Bone marrow (tissue), 2 donors: Measurements from ENCODE around the gene ZNF436.
A peak's percentile ranks its signal among the peaks of the same experiment; 100 is the strongest.

Source experiments
- DNase-seq, 2 donors: peaks; one replicate each; lab custom pipeline; 2025; lab: John Stamatoyannopoulos, UW

The ZNF436 gene

GRCh38 chr1:23369335-23370013, at the start of gene ZNF436:
Gene ZNF436 (minus strand): TSS chr1:23369836. CDS start chr1:23368005, 1,831 bp downstream.
- DNase-seq: peak in 1 of 2 donors; percentile 50

- DNase-seq: no peak
Observed at GRCh38 chr1:23419180-23419579, 49.5 kb upstream of the ZNF436 start.

GRCh38 chr1:23417570-23417969, 47.9 kb upstream of the ZNF436 start:
- no peak for DNase-seq

GRCh38 chr1:23416964-23417363, 47.3 kb upstream of the ZNF436 start:
- no peak for DNase-seq

GRCh38 chr1:23408797-23409290, 39.2 kb upstream of the ZNF436 start:
- no peak for DNase-seq

GRCh38 chr1:23407016-23407630, 37.5 kb upstream of the ZNF436 start:
- DNase-seq: no peak

- DNase-seq: no peak
Observed at GRCh38 chr1:23405946-23406345, 36.3 kb upstream of the ZNF436 start.

- DNase-seq: peak; percentile 40 to 63
Observed at GRCh38 chr1:23403735-23404486, 34.3 kb upstream of the ZNF436 start.

- no peak for DNase-seq
Observed at GRCh38 chr1:23403355-23403734, 33.7 kb upstream of the ZNF436 start.

- peak in 1 of 2 donors; percentile 11 for DNase-seq
Observed at GRCh38 chr1:23403038-23403336, 33.4 kb upstream of the ZNF436 start.

GRCh38 chr1:23402286-23403037, 32.8 kb upstream of the ZNF436 start:
- DNase-seq: no peak

GRCh38 chr1:23401313-23401712, 31.7 kb upstream of the ZNF436 start:
- no peak for DNase-seq

GRCh38 chr1:23400324-23401114, 30.9 kb upstream of the ZNF436 start:
- DNase-seq: no peak

- no peak for DNase-seq
Observed at GRCh38 chr1:23399229-23399628, 29.6 kb upstream of the ZNF436 start.

- no peak for DNase-seq
Observed at GRCh38 chr1:23397908-23398307, 28.3 kb upstream of the ZNF436 start.

GRCh38 chr1:23396380-23396779, 26.7 kb upstream of the ZNF436 start:
- no peak for DNase-seq

GRCh38 chr1:23395849-23396248, 26.2 kb upstream of the ZNF436 start:
- DNase-seq: no peak

GRCh38 chr1:23395154-23395724, 25.6 kb upstream of the ZNF436 start:
- DNase-seq: no peak

- DNase-seq: no peak
Observed at GRCh38 chr1:23394684-23395083, 25.0 kb upstream of the ZNF436 start.

GRCh38 chr1:23394181-23394580, 24.5 kb upstream of the ZNF436 start:
- DNase-seq: no peak

- no peak for DNase-seq
Observed at GRCh38 chr1:23393706-23394105, 24.1 kb upstream of the ZNF436 start.
